HG03342 (cell line): Measurements from ENCODE around the gene MRTFB.
"Not testable (repeated sequence)": the region's sequence is repeated elsewhere in the genome, so short reads cannot be mapped to it uniquely, and the experiment has no call there.

Experiments used
- ATAC-seq: cut with Tn5 transposase; IDR thresholded peaks from one replicate; pipeline ENCODE4 v1.9.1; 2021; ENCODE audit warnings: mild to moderate bottlenecking, moderate library complexity; ENCODE audit not compliant: unreplicated experiment

The MRTFB gene

DNA sequence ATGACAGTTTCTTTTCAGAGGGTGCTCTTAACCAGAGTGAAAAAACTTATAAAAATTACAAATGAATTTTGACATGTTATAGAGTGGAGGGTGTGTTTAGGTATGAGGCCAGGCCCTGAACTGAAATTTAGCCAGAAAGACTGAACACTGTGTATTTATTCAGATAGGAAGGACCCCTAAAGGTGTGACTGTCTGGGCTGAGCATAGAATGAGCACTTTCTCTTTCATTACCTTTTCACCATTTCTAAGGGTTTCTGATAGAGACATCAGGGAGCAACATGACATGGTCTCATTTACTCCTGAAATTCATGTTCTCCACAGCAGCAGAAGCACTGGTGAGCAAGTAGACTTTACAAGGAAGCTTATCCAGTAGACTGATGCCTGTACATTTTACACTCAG, 32.9 kb downstream of the MRTFB start:
- no peak for ATAC-seq

- ATAC-seq = no peak
Measured at GRCh38 chr16:14105760-14106375, 34.7 kb downstream of the MRTFB start.

DNA sequence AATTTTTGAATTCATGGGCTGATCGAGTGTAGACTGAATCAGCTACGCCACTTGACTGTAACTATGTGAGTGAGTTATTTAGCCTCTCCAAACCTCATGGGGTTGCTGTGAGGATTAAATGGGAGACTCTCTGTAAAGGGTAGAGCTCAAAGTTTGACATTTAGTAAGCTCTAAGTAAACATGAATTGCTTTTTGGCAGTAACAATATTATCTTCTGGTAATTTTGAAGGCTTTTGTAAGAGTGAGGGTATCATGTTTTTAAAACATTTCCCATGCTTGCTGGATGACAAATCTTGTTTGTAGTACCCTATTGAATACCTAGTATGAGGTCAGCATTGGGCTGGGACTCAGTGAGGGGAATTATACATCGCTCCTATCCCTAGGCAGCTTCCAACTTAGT, 35.3 kb downstream of the MRTFB start:
- ATAC-seq = no peak

- no peak for ATAC-seq
Measured at GRCh38 chr16:14106961-14107360, 35.8 kb downstream of the MRTFB start.

DNA sequence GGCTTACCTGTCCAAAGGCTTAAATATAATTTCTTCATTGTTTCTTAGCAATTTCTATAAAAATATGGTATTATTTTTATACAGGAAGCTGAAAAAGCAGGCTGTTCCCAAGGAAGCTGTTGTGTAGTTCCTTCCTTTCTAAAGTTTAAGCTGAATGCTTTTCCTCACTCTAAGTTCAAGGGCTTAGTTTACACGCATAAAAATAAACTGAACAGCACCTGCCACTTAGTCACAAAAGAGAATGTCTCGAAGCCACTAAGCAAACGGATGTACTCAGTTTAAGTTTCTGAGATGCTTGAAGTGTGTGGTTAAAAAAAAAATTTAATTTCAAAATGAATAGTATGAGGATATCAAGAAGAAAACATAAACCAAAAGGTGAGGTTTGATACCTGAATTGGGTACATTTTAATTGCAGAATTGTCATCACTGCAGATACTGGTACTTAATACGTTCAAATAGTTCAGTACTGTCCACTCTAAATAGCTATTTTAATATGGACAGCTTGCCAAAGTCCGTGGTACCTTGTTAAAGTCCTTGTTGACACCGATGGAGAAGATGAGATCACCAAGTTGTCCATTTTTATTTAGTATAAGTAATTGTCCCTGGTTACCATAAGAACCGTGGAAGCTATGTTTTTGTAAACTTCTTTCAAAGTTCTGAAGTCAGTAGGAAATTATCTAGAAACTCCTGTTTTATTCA, 38.1 kb downstream of the MRTFB start:
- no peak for ATAC-seq

GRCh38 chr16:14109782-14110727, 38.9 kb downstream of the MRTFB start:
- no peak for ATAC-seq

- no peak for ATAC-seq
Measured at GRCh38 chr16:14110728-14111251, 39.7 kb downstream of the MRTFB start.

GRCh38 chr16:14111713-14112538, 40.8 kb downstream of the MRTFB start:
- ATAC-seq = no peak

GRCh38 chr16:14112539-14112856, 41.4 kb downstream of the MRTFB start:
- ATAC-seq = no peak

DNA sequence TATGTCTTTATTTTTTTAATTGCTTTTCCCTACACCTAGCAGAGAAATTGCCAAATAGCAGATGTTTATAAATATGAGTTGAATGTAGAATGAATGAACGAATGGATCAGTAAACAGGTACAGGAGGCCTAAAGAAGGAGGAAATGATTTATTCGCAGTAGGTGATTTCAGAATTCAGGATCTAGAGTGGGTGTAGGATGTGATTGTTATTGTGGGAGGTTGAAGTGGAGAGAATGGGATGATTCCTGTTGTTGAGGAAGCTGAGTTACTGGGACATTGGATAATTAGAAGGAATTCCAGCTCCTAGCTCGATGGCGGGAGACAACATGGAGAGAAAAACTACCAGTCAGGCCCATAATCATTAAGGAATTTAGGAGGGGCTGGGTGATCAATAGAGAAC, 42.2 kb downstream of the MRTFB start:
- no peak for ATAC-seq

- ATAC-seq = no peak
Measured at GRCh38 chr16:14117051-14117450, 45.9 kb downstream of the MRTFB start.

GRCh38 chr16:14119799-14120198, 48.7 kb downstream of the MRTFB start:
- ATAC-seq = no peak

DNA sequence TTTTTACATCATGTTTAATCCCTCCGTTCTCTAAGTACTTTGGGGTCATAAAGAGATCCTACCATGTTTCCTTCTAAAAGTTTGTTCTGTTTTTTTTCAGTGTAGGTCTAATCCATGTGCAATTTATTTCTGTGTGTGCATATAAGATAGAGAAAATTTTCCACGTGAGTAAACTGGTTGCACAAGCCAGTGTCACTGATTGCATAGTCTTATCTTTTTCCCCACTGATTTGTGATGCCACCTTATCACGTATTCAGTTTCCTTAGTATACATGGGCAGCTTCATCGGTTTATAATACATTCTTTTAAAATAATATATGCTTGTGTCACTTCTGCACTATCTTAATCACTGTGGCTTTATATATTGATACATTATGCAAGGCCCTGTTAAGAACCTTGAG, 49.2 kb downstream of the MRTFB start:
- no peak for ATAC-seq

GRCh38 chr16:14121142-14121541, 50.0 kb downstream of the MRTFB start:
- no peak for ATAC-seq

DNA sequence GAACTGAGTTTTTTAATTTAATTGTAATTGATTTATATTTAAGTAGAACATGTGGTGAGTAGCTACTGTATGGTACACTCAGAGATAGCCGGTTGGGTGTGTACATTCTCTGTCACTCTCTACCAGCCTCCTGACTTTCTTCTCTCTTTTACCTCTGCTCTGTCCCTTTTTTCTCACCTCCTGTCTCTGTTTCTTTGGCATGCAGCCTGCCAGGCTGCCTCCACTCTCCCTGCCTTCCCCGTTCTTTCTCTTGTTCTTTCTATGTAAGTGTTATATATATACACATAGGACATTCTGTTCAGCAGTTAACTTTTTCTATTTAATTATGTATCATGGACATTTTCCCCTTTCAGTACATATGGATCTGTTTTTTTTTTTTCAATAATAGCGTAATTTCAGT, 50.8 kb downstream of the MRTFB start:
- no peak for ATAC-seq

DNA sequence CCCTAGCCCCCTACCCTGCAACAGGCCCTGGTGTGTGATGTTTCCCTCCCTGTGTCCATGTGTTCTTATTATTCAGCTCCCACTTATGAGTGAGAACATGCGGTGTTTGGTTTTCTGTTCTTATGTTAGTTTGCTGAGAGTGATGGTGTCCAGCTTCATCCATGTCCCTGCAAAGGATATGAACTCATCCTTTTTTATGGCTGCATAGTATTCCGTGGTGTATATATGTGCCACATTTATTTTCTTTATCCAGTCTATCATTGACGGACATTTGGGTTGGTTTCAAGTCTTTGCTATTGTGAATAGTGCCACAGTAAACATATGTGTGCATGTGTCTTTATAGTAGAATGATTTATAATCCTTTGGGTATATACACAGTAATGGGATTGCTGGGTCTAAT, 51.3 kb downstream of the MRTFB start:
- not testable (repeated sequence) for ATAC-seq

DNA sequence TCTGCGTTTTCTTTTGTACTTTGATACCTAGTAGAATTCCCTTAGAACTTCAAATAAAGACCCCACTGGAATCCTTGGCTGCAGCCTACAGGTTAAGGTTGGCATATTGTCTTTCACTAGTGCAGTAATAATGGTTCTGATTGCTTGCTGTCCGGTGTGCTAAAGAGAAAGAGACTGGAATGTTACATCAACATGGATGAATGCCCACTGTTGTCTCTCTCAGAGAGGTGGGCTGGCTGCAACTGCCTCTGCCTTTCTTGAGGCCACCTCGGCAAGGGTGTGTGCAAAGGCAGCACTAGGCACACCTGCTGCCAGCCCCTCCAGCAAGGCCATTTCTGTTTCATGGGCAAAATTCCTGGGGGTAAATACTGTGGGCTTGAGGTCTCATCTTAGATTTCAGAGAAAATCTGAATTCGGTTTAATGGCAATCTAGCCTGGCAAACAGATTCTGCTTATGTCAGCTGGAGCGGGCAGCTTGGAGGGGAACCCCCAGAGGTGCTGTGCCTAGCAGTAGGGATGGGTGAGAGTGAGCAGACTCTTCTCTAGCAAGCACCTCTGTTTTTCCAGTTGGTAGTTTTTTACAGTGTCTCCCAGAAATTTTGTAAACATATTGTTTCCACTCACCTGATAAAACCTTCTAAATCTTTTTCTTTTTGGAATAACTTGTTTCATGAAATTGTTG, 54.0 kb downstream of the MRTFB start:
- ATAC-seq = no peak

- ATAC-seq = no peak
Measured at GRCh38 chr16:14125708-14126107, 54.6 kb downstream of the MRTFB start.

- no peak for ATAC-seq
Measured at GRCh38 chr16:14128097-14128496, 57.0 kb downstream of the MRTFB start.

GRCh38 chr16:14129502-14129901, 58.4 kb downstream of the MRTFB start:
- ATAC-seq = no peak
